ENCODE results near the gene C1orf116. TPM values are rescaled to one million over a fixed set of nuclear protein-coding genes. Genes with fewer than 3 reads are reported as not detected.

Gene C1orf116
- total RNA-seq, 4 donors from 2014 or later, result 0.62 TPM; not detected in 3

- intact Hi-C loops (cut with DNase I; ENCODE audit: low total_unique reads), result no loop called here
- no peak for DNase-seq
- TF ChIP-seq CTCF (IDR thresholded peaks at IDR 0.05), result no peak
- no peak for TF ChIP-seq POLR2A (IDR thresholded peaks at IDR 0.05)
- no peaks in the 10 kb centered on the region for H3K9me3 ChIP-seq
- H3K36me3 ChIP-seq, result no peaks in the 10 kb centered on the region
- no peak overlapping the region for H3K4me3 ChIP-seq
- H3K4me1 ChIP-seq, result no peaks in the 10 kb centered on the region
- no peaks in the 10 kb centered on the region for H3K27me3 ChIP-seq
- H3K27ac ChIP-seq, result no peak overlapping the region
These were observed 22.6 kb downstream of the C1orf116 start for GRCh38 chr1:207009945-207010344.

GRCh38 chr1:207009182-207009850 is 23.2 kb downstream of the C1orf116 start:
- intact Hi-C loops (cut with DNase I; ENCODE audit: low total_unique reads), result no loop called here
- H3K36me3 ChIP-seq, result no peaks in the 10 kb centered on the region
- no peak overlapping the region for H3K4me3 ChIP-seq
- TF ChIP-seq CTCF (IDR thresholded peaks at IDR 0.05) (no peak), POLR2A (IDR thresholded peaks at IDR 0.05) (no peak)
- no peak for DNase-seq
- no peaks in the 10 kb centered on the region for H3K4me1 ChIP-seq
- no peaks in the 10 kb centered on the region for H3K27me3 ChIP-seq
- H3K9me3 ChIP-seq, result no peaks in the 10 kb centered on the region
- no peak overlapping the region for H3K27ac ChIP-seq

GRCh38 chr1:207007352-207008033 is 25.1 kb downstream of the C1orf116 start:
- H3K4me3 ChIP-seq, result no peak overlapping the region
- TF ChIP-seq POLR2A (IDR thresholded peaks at IDR 0.05) (no peak), CTCF (IDR thresholded peaks at IDR 0.05) (no peak)
- H3K27me3 ChIP-seq, result no peaks in the 10 kb centered on the region
- H3K27ac ChIP-seq, result no peak overlapping the region
- no peaks in the 10 kb centered on the region for H3K9me3 ChIP-seq
- DNase-seq, result no peak
- H3K4me1 ChIP-seq, result no peaks in the 10 kb centered on the region
- intact Hi-C loops (cut with DNase I; ENCODE audit: low total_unique reads), result no loop called here
- H3K36me3 ChIP-seq, result no peaks in the 10 kb centered on the region

- no peak for DNase-seq
- H3K4me1 ChIP-seq, result no peaks in the 10 kb centered on the region
- no peak overlapping the region for H3K4me3 ChIP-seq
- intact Hi-C loops (cut with DNase I; ENCODE audit: low total_unique reads), result no loop called here
- no peak overlapping the region for H3K27ac ChIP-seq
- no peaks in the 10 kb centered on the region for H3K9me3 ChIP-seq
- H3K36me3 ChIP-seq, result no peaks in the 10 kb centered on the region
- no peak for TF ChIP-seq CTCF (IDR thresholded peaks at IDR 0.05)
- TF ChIP-seq POLR2A (IDR thresholded peaks at IDR 0.05), result no peak
- H3K27me3 ChIP-seq, result no peaks in the 10 kb centered on the region
These were observed 25.6 kb downstream of the C1orf116 start for GRCh38 chr1:207006914-207007313.

- H3K9me3 ChIP-seq, result no peaks in the 10 kb centered on the region
- DNase-seq, result no peak
- no peaks in the 10 kb centered on the region for H3K36me3 ChIP-seq
- H3K4me3 ChIP-seq, result no peak overlapping the region
- TF ChIP-seq POLR2A (IDR thresholded peaks at IDR 0.05), result no peak
- no peak for TF ChIP-seq CTCF (IDR thresholded peaks at IDR 0.05)
- intact Hi-C loops (cut with DNase I; ENCODE audit: low total_unique reads), result no loop called here
- no peaks in the 10 kb centered on the region for H3K4me1 ChIP-seq
- no peak overlapping the region for H3K27ac ChIP-seq
- no peaks in the 10 kb centered on the region for H3K27me3 ChIP-seq
These were observed 26.5 kb downstream of the C1orf116 start for GRCh38 chr1:207006083-207006482.
